GM23248 (cell line): ENCODE data around the gene ARMS2.

ENCODE experiments used
- EZH2 ChIP-seq: fragments of 200-600 bp; sonication (generic); IDR thresholded peaks from 2 replicates; pipeline ENCODE4 v1.6.1; 2018; ENCODE audit warnings: antibody characterized with exemption, mild to moderate bottlenecking; ENCODE audit not compliant: insufficient read depth, poor library complexity, severe bottlenecking
- EZH2phosphoT487 ChIP-seq: fragments of 200-600 bp; sonication (generic); IDR thresholded peaks from 2 replicates; pipeline ENCODE4 v1.6.1; 2018; ENCODE audit warnings: antibody characterized with exemption, moderate library complexity, mild to moderate bottlenecking, low read depth; ENCODE audit not compliant: insufficient read depth

DNA sequence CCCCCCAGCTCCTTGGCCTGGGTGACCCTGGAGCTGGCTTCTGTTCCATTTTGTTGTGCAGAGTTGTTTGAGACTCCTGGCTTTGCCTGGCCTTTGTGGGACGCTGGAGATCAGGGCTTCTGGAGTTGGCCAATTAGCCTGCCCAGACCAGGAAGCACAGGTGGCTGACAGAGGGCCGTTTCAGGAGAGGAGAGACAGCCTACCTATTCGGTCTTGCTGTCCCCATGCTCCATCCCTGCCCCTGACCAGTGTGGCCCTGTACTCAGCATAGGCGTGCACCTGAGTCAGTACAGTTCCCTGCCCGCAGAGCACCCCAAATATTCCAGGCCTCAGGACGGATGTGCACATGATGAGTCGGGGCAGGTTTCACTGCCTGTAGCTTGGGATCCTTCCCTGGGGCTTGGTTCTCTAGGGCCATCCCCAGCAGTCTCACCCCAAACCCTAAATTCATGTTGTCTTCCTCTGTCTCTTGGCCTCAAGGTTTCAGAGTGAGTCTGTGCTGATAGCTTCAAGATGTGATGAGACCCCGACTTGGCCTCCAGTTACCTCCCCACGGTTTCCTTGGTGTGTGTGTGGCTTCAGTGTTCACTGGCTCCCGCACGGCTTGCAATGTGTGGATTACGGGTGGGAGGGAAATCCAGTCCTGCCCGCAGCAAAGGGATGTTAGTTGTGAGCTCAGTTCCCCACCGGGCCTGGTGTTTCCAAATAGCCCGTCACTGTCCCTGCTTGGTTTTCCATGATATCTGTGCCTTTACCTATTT is 51.6 kb downstream of the ARMS2 start:
- TF ChIP-seq EZH2 (no peak), EZH2phosphoT487 (no peak)
